ENCODE data around the gene IFT81.

DNA sequence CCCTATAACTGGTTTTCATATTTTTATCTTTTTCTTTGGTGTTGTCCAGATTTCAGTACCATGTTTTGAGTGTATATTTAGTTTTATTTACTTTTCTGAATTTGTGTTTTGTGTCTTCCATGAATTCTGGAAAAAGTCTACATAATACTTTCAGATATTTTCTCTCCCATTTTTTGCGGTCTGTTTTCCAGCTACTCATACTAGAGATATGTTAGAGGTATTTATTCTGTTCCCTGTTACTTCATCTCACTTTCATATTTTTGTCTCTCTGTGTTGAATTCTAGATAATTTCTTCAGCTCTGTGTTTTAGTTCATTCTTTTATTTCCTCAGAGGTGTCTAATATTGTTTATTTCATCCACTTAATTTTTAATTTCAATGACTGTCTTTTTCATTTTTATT lies 74.2 kb downstream of the IFT81 start:
- TF ChIP-seq, protein P1, sequence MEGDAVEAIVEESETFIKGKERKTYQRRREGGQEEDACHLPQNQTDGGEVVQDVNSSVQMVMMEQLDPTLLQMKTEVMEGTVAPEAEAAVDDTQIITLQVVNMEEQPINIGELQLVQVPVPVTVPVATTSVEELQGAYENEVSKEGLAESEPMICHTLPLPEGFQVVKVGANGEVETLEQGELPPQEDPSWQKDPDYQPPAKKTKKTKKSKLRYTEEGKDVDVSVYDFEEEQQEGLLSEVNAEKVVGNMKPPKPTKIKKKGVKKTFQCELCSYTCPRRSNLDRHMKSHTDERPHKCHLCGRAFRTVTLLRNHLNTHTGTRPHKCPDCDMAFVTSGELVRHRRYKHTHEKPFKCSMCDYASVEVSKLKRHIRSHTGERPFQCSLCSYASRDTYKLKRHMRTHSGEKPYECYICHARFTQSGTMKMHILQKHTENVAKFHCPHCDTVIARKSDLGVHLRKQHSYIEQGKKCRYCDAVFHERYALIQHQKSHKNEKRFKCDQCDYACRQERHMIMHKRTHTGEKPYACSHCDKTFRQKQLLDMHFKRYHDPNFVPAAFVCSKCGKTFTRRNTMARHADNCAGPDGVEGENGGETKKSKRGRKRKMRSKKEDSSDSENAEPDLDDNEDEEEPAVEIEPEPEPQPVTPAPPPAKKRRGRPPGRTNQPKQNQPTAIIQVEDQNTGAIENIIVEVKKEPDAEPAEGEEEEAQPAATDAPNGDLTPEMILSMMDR (IDR thresholded peaks at IDR 0.05): no peak
- no peak for TF ChIP-seq POLR2A (IDR thresholded peaks at IDR 0.05)
